Subcutaneous adipose tissue (tissue), 4 donors: ENCODE data around the gene FBXO31. TPM values are rescaled to one million over a fixed set of nuclear protein-coding genes. Genes with fewer than 3 reads are reported as not detected.

Experiments used
- CTCF ChIP-seq: fragments of 450-650 bp; IDR thresholded peaks from one replicate; pipeline ENCODE4 v1.5.1; 2016; ENCODE audit warnings: low read depth, mild to moderate bottlenecking, control low read depth, antibody characterized with exemption, moderate library complexity
- total RNA-seq, 4 donors: library from RNA; depleted of rRNA; stranded (reverse); fragments of >200 nt; gene quantifications; one replicate each; pipeline ENCODE4 v1.1.0, GENCODE V29; 2016

The FBXO31 gene
- total RNA-seq, 4 donors from 2014 or later = 36.7 to 353 (median 76.1) TPM

DNA sequence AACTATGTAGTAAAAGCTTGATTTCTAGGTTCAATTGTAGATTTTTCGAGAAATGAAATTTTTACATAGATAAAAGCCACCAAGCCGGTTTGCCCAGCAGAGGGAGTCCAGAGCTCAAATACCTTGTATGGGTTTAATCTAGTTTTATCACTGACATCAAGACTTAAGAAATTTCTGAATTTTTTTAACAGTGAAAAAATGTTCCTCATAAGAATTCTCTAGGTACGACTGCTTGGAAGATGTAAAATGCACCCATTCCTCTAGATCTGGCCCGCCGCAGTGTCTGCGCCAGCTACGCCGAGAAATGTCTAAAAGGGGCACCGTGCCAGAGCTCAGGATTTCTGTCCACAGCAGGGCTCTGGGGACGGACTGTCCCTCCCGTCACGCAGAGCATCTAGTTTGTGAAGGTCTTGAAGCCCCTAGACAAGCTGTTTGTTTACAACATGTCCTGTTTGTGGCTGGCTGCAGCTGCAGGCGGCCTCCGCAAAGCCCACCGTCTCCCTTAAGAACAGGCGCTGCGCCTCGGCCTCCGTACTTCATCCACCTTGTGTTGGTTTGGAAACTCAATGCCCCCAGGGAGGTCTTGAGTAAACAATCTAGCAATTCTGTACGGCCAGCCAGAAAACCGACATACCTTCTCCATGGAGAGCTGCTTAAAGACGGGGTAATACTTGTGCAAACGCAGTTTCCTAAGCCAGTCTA, 33.4 kb upstream of the FBXO31 start:
- TF ChIP-seq CTCF = no peak

DNA sequence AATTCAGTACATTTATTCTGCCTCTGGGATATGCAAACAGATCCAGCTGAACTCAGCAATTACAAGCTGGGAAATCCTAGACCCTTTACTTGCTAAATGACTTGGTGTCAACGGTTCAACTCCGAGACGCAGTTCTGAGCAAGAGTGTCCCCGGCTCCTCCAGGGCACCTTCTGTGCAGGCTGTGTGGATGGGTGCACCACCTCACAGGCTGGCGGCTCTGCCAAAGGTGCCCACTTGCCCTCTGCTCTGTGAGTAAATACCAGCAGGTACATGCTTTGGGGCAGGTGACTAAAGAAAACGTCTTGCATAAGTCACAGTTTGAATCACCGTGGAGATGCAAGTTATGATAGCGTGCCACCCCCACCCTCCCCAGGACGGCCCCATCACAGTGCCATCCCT, 31.9 kb upstream of the FBXO31 start:
- TF ChIP-seq CTCF = no peak

DNA sequence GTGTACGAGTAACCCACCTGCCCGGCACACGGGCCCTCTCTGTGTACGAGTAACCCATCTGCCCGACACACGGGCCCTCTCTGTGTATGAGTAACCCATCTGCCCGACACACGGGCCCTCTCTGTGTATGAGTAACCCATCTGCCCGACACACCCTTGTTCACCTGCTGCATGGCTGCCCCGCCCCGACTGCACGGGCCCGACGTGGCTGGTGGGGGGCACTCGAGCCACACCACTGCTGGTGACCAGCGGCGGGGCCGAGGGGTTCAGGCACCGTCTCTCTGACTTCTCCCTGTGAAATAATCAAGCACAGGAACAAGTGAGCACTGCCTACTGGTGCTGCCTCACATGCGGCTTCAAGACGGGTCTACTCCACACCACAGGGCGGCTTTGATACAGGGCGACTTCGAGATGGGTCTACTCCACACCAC, 30.7 kb upstream of the FBXO31 start:
- TF ChIP-seq CTCF = no peak

GRCh38 chr16:87412996-87413421, 29.4 kb upstream of the FBXO31 start:
- TF ChIP-seq CTCF = no peak

GRCh38 chr16:87412371-87412995, 28.9 kb upstream of the FBXO31 start:
- no peak for TF ChIP-seq CTCF

DNA sequence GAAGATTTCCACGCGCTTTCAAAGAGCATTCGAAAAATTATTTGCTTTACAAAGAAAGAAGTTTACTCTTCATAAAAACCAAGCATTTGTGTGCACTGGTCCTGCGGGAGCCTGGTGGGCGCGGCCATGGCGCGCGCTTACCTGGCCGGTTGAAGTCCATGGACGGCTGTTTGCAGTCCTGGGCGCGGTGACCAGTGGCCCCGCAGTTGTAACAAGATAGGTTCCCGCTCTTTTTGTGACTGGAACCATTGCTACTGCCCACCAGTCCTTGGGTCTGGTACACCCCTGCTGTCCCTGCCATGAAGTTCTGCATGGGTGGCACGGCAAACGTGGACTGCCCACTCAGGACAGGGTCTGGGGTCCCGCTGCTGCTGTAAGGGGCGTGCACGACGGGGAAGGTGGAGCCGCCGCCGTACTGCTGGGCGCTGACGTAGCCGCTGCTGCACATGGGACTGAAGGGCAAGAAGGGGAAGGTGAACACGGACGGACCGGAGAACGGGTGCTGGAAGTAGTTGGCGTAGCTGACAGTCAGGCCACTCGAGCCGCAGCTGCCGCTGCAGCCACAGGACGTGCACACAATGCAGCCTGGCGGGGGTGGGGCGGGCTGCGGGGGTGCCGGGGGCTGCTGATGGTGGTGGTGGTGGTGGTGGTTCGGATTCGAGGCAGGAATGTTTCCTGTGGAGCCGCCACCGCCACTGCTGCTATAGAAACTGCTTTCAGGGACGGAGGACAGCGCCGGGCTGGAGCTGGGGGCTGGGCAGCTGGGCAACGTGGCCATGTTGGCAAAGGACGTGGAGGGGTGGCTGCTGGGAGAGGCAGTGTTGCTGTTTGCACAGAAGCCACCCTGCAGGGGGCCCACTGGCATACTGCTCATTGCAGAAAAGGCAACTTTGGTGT, 28.0 kb upstream of the FBXO31 start:
- TF ChIP-seq CTCF = no peak

DNA sequence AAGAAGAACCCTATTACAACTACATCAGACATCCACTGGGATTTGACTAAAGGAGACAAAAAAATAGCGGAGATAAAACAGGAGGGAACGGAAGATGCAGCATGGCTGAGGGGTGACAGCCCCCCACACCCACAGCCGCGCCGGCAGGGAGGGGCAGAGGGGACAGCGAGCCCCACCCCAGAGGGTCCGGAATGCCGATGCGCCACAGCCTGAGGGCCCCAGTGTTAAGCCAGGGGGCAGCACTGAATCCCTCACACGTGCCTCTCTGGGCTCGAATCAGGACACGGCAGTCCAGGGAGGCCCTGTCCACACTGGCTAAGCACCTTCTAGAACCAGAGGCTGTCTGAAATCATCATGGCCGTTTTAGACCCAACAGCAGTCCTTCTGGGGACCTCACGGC, 27.4 kb upstream of the FBXO31 start:
- TF ChIP-seq CTCF = no peak
